ENCODE results near the gene MSN.
"Not testable (repeated sequence)": the region's sequence is repeated elsewhere in the genome, so short reads cannot be mapped to it uniquely, and the experiment has no call there.

- not testable (repeated sequence) for TF ChIP-seq CTCF (IDR thresholded peaks at IDR 0.05; ENCODE audit: borderline replicate concordance, extremely low read depth, low read length, poor library complexity, severe bottlenecking); EZH2 (IDR thresholded peaks at IDR 0.05; ENCODE audit: borderline replicate concordance, low read depth, low read length, severe bottlenecking)
These were observed 47.3 kb upstream of the MSN start for GRCh38 chrX:65620096-65620705.

All from DND-41 (cell line).